Measurements from ENCODE around the gene BABAM1. TPM values are rescaled to one million over a fixed set of nuclear protein-coding genes. Genes with fewer than 3 reads are reported as not detected.

The BABAM1 gene
- total and polyA plus RNA-seq, 2 donors, result 94.4 to 97.0 TPM

- no peak overlapping the region for H3K27ac ChIP-seq (ENCODE audit: low read depth in 1 of 2, low read length in 1 of 2)
- H3K36me3 ChIP-seq (ENCODE audit: control insufficient read depth in 2 of 2, insufficient read depth in 2 of 2, low read length in 1 of 2), result peaks cover 52 to 63% of the 10 kb centered on the region in 2 donors
- peaks cover 3 to 12% of the 10 kb centered on the region in 2 donors for H3K27me3 ChIP-seq (ENCODE audit: control insufficient read depth in 2 of 2, insufficient read depth in 1 of 2, low read length in 1 of 2)
- DNase-seq (ENCODE audit: low read depth in 6 of 9, low spot score in 9 of 9), result no peak
- peaks cover 0 to 8% of the 10 kb centered on the region in 2 donors for H3K4me1 ChIP-seq (ENCODE audit: control insufficient read depth in 2 of 2, insufficient read depth in 2 of 2, low read length in 2 of 2)
- H3K4me3 ChIP-seq (ENCODE audit: low read length in 2 of 2), result no peak overlapping the region
- no peaks in the 10 kb centered on the region for H3K9me3 ChIP-seq (ENCODE audit: control insufficient read depth in 2 of 2, insufficient read depth in 1 of 2, low read length in 1 of 2)
- WGBS, result 83% methylated on average over 11 of the region's 11 CpGs
Measured at GRCh38 chr19:17320435-17320834, 53.2 kb downstream of the BABAM1 start.

GRCh38 chr19:17321655-17322489, 54.6 kb downstream of the BABAM1 start:
- 91% methylated on average over 19 of the region's 19 CpGs for WGBS
- no peak overlapping the region for H3K4me3 ChIP-seq (ENCODE audit: low read length in 2 of 2)
- peaks cover 3 to 12% of the 10 kb centered on the region in 2 donors for H3K27me3 ChIP-seq (ENCODE audit: control insufficient read depth in 2 of 2, insufficient read depth in 1 of 2, low read length in 1 of 2)
- peaks cover 0 to 8% of the 10 kb centered on the region in 2 donors for H3K4me1 ChIP-seq (ENCODE audit: control insufficient read depth in 2 of 2, insufficient read depth in 2 of 2, low read length in 2 of 2)
- H3K27ac ChIP-seq (ENCODE audit: low read depth in 1 of 2, low read length in 1 of 2), result no peak overlapping the region
- peaks cover 46 to 57% of the 10 kb centered on the region in 2 donors for H3K36me3 ChIP-seq (ENCODE audit: control insufficient read depth in 2 of 2, insufficient read depth in 2 of 2, low read length in 1 of 2)
- no peaks in the 10 kb centered on the region for H3K9me3 ChIP-seq (ENCODE audit: control insufficient read depth in 2 of 2, insufficient read depth in 1 of 2, low read length in 1 of 2)
- no peak for DNase-seq (ENCODE audit: low read depth in 6 of 9, low spot score in 9 of 9)

GRCh38 chr19:17322854-17323253, 55.6 kb downstream of the BABAM1 start:
- 87% methylated on average over 10 of the region's 10 CpGs for WGBS
- Histone ChIP-seq H3K4me1 (ENCODE audit: control insufficient read depth in 2 of 2, insufficient read depth in 2 of 2, low read length in 2 of 2) (peaks cover 0 to 9% of the 10 kb centered on the region in 2 donors), H3K4me3 (ENCODE audit: low read length in 2 of 2) (no peak overlapping the region), H3K9me3 (ENCODE audit: control insufficient read depth in 2 of 2, insufficient read depth in 1 of 2, low read length in 1 of 2) (no peaks in the 10 kb centered on the region), H3K27me3 (ENCODE audit: control insufficient read depth in 2 of 2, insufficient read depth in 1 of 2, low read length in 1 of 2) (peaks cover 3 to 12% of the 10 kb centered on the region in 2 donors), H3K36me3 (ENCODE audit: control insufficient read depth in 2 of 2, insufficient read depth in 2 of 2, low read length in 1 of 2) (peaks cover 50 to 57% of the 10 kb centered on the region in 2 donors), H3K27ac (ENCODE audit: low read depth in 1 of 2, low read length in 1 of 2) (no peak overlapping the region)
- DNase-seq (ENCODE audit: low read depth in 6 of 9, low spot score in 9 of 9), result no peak

- WGBS, result 31% methylated on average over 56 of the region's 56 CpGs
- peaks cover 3 to 12% of the 10 kb centered on the region in 2 donors for H3K27me3 ChIP-seq (ENCODE audit: control insufficient read depth in 2 of 2, insufficient read depth in 1 of 2, low read length in 1 of 2)
- peaks cover 49 to 57% of the 10 kb centered on the region in 2 donors for H3K36me3 ChIP-seq (ENCODE audit: control insufficient read depth in 2 of 2, insufficient read depth in 2 of 2, low read length in 1 of 2)
- H3K9me3 ChIP-seq (ENCODE audit: control insufficient read depth in 2 of 2, insufficient read depth in 1 of 2, low read length in 1 of 2), result no peaks in the 10 kb centered on the region
- no peak overlapping the region for H3K27ac ChIP-seq (ENCODE audit: low read depth in 1 of 2, low read length in 1 of 2)
- DNase-seq (ENCODE audit: low read depth in 6 of 9, low spot score in 9 of 9), result no peak
- H3K4me1 ChIP-seq (ENCODE audit: control insufficient read depth in 2 of 2, insufficient read depth in 2 of 2, low read length in 2 of 2), result peaks cover 2 to 15% of the 10 kb centered on the region in 2 donors
- H3K4me3 ChIP-seq (ENCODE audit: low read length in 2 of 2), result peak overlapping the region in 1 of 2 donors; percentile 24
Measured at GRCh38 chr19:17323300-17323963, 56.2 kb downstream of the BABAM1 start.

- H3K36me3 ChIP-seq (ENCODE audit: control insufficient read depth in 2 of 2, insufficient read depth in 2 of 2, low read length in 1 of 2), result peaks cover 46 to 53% of the 10 kb centered on the region in 2 donors
Measured at GRCh38 chr19:17323964-17324332, 56.7 kb downstream of the BABAM1 start.

GRCh38 chr19:17324357-17325114, 57.3 kb downstream of the BABAM1 start:
- no peak overlapping the region for H3K27ac ChIP-seq (ENCODE audit: low read depth in 1 of 2, low read length in 1 of 2)
- 97% methylated on average over 28 of the region's 28 CpGs for WGBS
- no peak overlapping the region for H3K4me3 ChIP-seq (ENCODE audit: low read length in 2 of 2)
- DNase-seq (ENCODE audit: low read depth in 6 of 9, low spot score in 9 of 9), result no peak
- H3K36me3 ChIP-seq (ENCODE audit: control insufficient read depth in 2 of 2, insufficient read depth in 2 of 2, low read length in 1 of 2), result peaks cover 41 to 47% of the 10 kb centered on the region in 2 donors
- H3K27me3 ChIP-seq (ENCODE audit: control insufficient read depth in 2 of 2, insufficient read depth in 1 of 2, low read length in 1 of 2), result peaks cover 3 to 19% of the 10 kb centered on the region in 2 donors
- H3K9me3 ChIP-seq (ENCODE audit: control insufficient read depth in 2 of 2, insufficient read depth in 1 of 2, low read length in 1 of 2), result no peaks in the 10 kb centered on the region
- H3K4me1 ChIP-seq (ENCODE audit: control insufficient read depth in 2 of 2, insufficient read depth in 2 of 2, low read length in 2 of 2), result peaks cover 10 to 23% of the 10 kb centered on the region in 2 donors

More at GRCh38 chr19:17323964-17324332, 56.7 kb downstream of the BABAM1 start:
- peaks cover 3 to 14% of the 10 kb centered on the region in 2 donors for H3K27me3 ChIP-seq (ENCODE audit: control insufficient read depth in 2 of 2, insufficient read depth in 1 of 2, low read length in 1 of 2)
- H3K9me3 ChIP-seq (ENCODE audit: control insufficient read depth in 2 of 2, insufficient read depth in 1 of 2, low read length in 1 of 2), result no peaks in the 10 kb centered on the region
- H3K4me1 ChIP-seq (ENCODE audit: control insufficient read depth in 2 of 2, insufficient read depth in 2 of 2, low read length in 2 of 2), result peaks cover 5 to 18% of the 10 kb centered on the region in 2 donors
- H3K27ac ChIP-seq (ENCODE audit: low read depth in 1 of 2, low read length in 1 of 2), result no peak overlapping the region
- H3K4me3 ChIP-seq (ENCODE audit: low read length in 2 of 2), result peak overlapping the region in 1 of 2 donors; percentile 24
- peak in 1 of 9 donors; percentile 33 for DNase-seq (ENCODE audit: low read depth in 6 of 9, low spot score in 9 of 9)
- 22% methylated on average over 7 of the region's 7 CpGs for WGBS

- Histone ChIP-seq H3K27me3 (ENCODE audit: control insufficient read depth in 2 of 2, insufficient read depth in 1 of 2, low read length in 1 of 2) (peaks cover 3 to 25% of the 10 kb centered on the region in 2 donors), H3K4me3 (ENCODE audit: low read length in 2 of 2) (no peak overlapping the region), H3K27ac (ENCODE audit: low read depth in 1 of 2, low read length in 1 of 2) (no peak overlapping the region), H3K4me1 (ENCODE audit: control insufficient read depth in 2 of 2, insufficient read depth in 2 of 2, low read length in 2 of 2) (peaks cover 12 to 28% of the 10 kb centered on the region in 2 donors), H3K36me3 (ENCODE audit: control insufficient read depth in 2 of 2, insufficient read depth in 2 of 2, low read length in 1 of 2) (peaks cover 37 to 41% of the 10 kb centered on the region in 2 donors), H3K9me3 (ENCODE audit: control insufficient read depth in 2 of 2, insufficient read depth in 1 of 2, low read length in 1 of 2) (no peaks in the 10 kb centered on the region)
- 98% methylated on average over 20 of the region's 20 CpGs for WGBS
- no peak for DNase-seq (ENCODE audit: low read depth in 6 of 9, low spot score in 9 of 9)
Measured at GRCh38 chr19:17325133-17325532, 57.9 kb downstream of the BABAM1 start.

- Histone ChIP-seq H3K4me3 (ENCODE audit: low read length in 2 of 2) (no peak overlapping the region), H3K27me3 (ENCODE audit: control insufficient read depth in 2 of 2, insufficient read depth in 1 of 2, low read length in 1 of 2) (peaks cover 3 to 32% of the 10 kb centered on the region in 2 donors), H3K4me1 (ENCODE audit: control insufficient read depth in 2 of 2, insufficient read depth in 2 of 2, low read length in 2 of 2) (peaks cover 12 to 28% of the 10 kb centered on the region in 2 donors), H3K9me3 (ENCODE audit: control insufficient read depth in 2 of 2, insufficient read depth in 1 of 2, low read length in 1 of 2) (no peaks in the 10 kb centered on the region), H3K36me3 (ENCODE audit: control insufficient read depth in 2 of 2, insufficient read depth in 2 of 2, low read length in 1 of 2) (peaks cover 32 to 35% of the 10 kb centered on the region in 2 donors), H3K27ac (ENCODE audit: low read depth in 1 of 2, low read length in 1 of 2) (no peak overlapping the region)
- WGBS, result 96% methylated on average over 17 of the region's 17 CpGs
- DNase-seq (ENCODE audit: low read depth in 6 of 9, low spot score in 9 of 9), result no peak
Measured at GRCh38 chr19:17325881-17326594, 58.8 kb downstream of the BABAM1 start.
